GM21529 (cell line): ENCODE data around the gene STIMATE.

ENCODE experiments used
- ATAC-seq: cut with Tn5 transposase; IDR thresholded peaks from one replicate; pipeline ENCODE4 v1.9.1; 2021; ENCODE audit not compliant: unreplicated experiment

Gene STIMATE

GRCh38 chr3:52871761-52872160 is 25.6 kb downstream of the STIMATE start:
- ATAC-seq, result no peak

DNA sequence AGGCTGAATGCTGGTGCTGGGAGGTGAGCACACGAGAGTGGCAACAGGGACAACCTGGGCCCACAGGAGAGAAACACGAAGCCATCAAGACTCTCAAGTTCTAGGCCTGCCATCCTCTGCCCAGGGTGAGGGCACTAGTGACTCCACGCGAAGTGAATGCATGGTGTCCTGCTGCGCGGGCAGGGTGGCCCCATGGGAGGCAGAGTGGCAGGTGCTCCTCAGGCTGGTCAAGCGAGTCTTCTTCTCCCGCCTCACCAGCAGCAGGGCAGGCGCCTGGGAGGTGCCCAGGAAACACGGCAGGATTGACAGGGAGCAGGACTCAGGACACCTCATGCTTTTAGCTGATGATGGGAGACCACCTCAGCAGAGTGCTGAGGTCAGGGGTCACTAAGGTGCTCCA is 26.9 kb downstream of the STIMATE start:
- no peak for ATAC-seq

DNA sequence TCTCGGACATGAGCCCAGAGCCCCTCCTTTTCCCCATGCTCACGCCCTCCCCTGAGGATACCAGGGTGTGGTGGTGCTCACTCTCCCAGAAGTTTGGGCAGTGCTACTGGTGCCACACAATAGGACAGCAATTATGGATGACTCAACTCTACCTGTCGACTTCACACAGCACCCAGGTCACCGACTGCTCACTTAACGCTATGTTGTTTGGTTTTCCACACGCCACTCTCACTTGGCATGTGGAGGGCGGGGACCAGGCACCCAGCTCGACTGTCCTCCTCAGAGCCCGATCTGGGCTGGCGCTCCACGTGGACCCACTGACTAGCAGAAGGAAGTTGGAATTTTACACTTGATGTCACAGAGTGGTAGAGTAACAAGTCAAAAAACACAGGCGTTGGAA is 30.9 kb downstream of the STIMATE start:
- ATAC-seq, result no peak

- no peak for ATAC-seq
These were observed 31.4 kb downstream of the STIMATE start for GRCh38 chr3:52865994-52866393.

GRCh38 chr3:52860424-52860768 is 37.0 kb downstream of the STIMATE start:
- ATAC-seq, result no peak

DNA sequence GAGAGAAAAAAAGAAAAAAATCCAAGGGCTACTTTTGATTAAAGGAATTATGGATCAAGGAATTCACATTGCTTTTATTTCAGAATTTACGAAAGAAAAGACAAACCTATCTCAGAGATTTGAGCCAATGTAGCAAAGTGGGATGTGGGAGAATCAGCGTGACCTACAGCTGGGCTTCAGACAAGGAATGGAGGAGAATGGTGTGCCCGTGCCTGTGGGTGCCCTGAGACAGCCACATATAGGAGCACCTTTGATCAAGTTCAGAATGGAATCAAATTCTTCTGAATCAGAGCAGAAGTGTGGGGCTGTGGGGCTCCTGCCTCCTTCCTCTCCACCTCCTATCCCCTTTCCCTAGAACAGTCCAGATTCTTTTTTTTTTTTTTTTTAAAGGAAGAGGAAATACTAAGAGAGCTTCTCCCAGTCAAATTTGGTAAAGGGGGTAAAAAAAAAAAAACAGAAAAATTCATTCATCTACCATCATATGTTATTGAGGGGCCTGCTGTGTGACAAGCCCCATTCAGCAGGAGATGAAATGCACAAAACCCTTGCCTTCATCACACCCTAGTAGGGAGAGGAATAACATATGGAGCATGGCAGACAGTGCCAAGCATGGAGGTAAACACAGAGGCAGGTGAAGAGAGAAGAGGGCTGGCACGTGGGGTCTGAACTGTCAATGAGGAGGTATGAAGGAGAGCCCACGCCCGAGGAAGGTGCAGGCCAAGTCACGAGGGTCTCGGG is 37.5 kb downstream of the STIMATE start:
- no peak for ATAC-seq

- no peak for ATAC-seq
These were observed 39.5 kb downstream of the STIMATE start for GRCh38 chr3:52857864-52858263.

DNA sequence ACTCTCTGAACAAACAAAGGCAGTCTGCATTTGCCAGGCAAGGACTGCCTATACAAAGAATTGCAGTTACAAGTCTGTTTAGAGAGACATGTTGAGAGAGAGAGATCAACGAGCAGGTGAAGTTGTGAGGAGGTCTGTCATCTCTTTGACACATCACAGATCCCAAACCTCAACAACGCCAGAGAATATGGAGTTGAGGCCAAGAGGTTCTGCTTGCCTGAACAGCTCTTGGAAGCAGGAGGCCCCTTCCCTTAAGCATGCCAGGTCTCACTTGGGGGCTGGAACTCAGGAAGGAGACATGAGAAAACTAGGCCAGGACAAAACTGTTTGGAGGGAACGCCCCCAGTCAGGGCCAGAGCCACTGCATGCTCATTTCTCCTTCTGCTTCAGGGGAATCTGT is 40.2 kb downstream of the STIMATE start:
- ATAC-seq, result no peak

DNA sequence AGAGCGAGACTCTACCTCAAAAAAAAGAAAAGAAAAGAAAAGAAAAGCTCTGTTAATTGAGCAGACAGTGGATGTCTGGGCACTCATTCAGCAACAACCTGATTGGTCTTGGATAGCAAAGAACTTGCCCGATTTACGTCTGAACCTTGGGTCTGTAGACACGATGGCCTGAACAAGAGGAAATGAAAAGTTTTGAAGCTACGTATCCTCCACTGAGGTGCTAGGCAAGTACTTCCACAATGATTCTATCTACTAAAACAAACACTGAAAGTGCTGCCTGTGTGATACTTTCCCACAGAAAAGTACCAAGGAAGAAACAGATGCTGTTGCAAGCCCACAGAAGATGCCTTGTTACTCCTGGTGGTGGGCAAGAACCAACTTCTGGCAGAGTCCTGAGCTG is 40.7 kb downstream of the STIMATE start:
- peak; percentile 79 for ATAC-seq

- no peak for ATAC-seq
These were observed 43.3 kb downstream of the STIMATE start for GRCh38 chr3:52854013-52854412.

DNA sequence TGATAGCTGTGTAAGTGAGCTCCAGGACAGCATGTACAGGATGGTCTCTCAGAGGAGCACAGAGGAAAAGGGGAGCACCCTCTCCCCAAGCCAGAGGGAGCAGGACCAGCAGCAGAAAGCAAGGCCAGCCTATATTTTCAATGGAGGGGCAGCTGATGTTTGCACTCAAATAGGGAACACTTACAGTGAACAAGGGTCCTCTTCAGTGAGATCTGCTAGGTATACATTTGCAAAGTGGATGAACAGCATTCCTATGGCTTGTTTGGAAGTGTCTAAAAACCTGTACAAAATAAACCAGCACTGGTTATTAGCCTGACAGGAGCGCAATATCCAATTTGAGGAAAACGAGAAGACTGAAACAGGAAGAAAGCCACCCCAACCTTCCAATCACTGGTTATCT is 44.9 kb downstream of the STIMATE start:
- no peak for ATAC-seq

GRCh38 chr3:52851348-52851747 is 46.0 kb downstream of the STIMATE start:
- peak; percentile 45 for ATAC-seq

- no peak for ATAC-seq
These were observed 47.7 kb downstream of the STIMATE start for GRCh38 chr3:52849656-52850055.

DNA sequence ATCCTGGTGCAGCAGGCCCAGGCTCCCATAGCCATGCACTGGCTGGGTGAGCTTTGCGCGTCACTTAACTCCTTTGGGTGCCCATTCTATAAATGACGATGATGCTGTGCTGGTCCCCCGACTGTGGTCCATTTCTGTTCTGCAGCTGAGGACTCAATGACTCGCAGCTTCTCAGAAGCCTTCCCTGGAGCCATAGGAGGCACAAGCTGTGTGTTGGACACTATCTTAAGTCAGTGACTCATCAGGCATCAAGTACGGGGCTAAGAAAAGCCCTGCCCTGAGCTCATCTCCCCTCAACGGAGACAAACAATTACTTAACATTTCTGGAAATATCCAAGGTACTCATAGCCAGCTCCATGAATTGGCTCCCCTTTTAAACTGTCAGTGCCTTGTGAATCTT is 48.7 kb downstream of the STIMATE start:
- ATAC-seq, result no peak

DNA sequence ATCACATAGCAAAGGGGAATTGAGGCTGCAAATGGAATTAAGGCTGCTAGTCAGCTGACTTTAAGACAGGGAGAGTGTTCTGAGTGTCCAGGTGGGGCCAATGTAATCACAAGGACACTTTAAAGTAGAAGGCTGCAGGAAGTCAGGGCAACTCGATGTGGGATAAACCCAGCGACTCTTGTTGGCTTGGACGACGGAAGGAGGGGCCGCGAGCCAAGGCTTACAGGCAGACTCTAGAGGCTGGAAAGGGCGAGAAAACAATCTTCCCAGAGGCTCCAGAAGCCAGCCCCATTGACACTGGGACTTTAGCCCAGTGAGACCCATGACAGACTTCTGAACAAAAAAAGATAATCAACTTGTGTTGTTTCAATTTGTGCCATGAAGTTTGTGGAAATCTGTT is 49.6 kb downstream of the STIMATE start:
- ATAC-seq, result no peak

- ATAC-seq, result no peak
These were observed 50.1 kb downstream of the STIMATE start for GRCh38 chr3:52847241-52847640.

GRCh38 chr3:52846432-52846965 is 50.8 kb downstream of the STIMATE start:
- no peak for ATAC-seq

DNA sequence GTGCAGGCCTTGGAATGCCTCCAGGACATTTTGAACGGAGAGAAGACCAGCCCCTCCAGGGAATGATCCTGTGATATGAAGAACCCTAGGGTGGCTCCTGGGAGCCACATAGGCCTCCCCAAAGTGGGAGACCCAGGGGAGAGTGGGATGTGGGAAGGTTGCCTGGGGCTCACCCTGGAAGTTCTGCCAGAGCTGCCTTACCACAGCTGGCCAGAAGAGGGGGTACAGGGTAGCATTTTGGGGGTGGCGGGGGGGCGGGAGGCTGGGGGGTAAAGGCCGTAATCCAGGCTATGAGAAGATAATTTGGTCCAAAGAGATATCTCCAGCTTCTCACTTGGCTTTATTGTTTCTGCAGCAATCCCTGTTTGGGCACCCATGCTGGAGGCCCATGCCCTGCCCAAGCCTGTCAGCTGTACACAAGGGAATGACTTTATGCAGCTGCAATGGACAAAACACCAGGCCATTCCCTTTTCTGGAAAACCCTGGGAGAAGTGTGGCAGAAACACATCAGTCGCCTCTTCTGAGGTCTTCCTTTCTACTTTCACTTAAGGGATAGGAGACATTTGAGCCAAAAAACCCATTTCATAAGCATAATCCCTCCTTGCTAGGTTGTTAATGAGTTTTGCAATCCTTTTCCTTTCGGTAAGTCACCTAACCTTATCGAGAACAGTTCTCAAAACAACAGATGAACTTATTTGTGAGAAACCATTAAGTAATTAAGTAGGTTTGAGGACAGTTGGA is 51.5 kb downstream of the STIMATE start:
- ATAC-seq, result no peak

DNA sequence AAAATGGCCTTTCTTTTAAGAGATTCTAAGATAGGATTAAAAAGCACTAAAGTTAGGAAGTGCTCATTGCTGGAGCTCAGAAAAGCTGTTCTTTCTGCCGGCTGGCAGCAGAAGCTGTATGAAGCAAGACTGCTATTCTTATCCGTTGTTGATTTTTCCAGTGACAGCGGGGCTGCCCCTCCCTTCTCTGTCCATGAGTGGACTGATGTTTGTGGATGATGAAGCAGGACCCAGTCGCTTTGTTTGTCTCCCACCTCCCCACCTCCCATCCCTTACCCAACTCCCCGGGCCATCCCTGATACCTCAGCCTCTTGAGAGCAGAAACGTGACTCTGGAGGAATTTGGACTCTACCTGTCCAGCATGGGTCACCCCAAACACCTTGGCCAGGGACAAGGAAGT is 52.2 kb downstream of the STIMATE start:
- no peak for ATAC-seq

DNA sequence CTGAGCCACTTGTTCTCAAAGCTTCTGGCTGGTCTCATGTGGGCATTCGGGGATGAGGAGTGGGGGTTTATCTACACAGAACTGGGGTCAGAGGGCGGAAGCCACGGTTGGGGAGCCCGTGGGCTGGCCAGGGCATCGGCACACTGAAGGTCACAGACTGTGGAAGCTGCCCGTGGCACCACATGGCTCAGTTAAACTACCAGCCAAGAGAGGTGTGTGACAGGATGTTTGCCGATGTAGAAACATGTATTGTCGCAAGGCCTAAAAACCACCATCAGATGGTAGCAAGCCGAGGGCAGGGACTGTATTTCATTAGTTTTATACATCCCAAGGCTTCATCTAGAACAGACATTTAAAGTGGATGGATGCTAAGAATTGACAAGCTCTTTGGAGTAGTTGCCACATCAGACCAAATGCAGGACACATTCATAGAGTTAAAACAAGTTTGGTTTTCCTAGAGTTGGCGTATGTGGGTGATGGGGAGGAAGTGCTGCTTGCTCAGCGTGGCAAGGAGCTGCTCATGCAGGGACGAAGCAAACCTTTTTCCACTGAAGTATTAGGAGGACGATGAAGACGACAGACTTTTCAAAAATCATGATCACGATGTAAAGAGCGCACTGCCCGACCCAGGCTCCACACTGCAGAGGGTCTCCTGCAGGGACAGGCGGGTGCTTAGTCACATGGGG is 52.9 kb downstream of the STIMATE start:
- ATAC-seq, result no peak

DNA sequence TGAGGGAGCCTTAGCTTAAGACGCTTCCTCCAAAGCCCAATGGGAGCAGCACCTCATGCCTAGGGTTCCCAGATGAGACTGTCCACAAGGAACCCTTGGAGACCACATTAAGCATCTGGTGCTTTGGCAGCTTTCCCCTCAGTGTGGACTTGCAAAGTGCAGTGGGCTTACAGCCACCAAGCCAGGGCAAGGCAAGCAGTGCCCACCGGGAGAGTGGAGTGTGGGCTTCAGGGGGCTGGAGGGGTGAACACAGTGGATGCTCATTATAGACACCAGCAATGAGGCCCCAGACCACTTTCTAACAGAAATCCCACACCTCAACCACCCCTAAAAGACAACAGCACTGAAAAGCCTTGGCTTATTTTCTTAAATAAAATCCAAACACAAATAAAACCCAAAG is 53.5 kb downstream of the STIMATE start:
- no peak for ATAC-seq
